Stimulated activated CD4-positive, alpha-beta T cell treated with anti-CD3 and anti-CD28 coated beads, TNF-alpha, amount 100 ng/mL, for 4 hours (primary cell): ENCODE data around the gene PTPRK.
"Not testable (repeated sequence)": the region's sequence is repeated elsewhere in the genome, so short reads cannot be mapped to it uniquely, and the experiment has no call there.

Source experiments
- DNase-seq, 3 experiments: peaks; one replicate each; pipeline ENCODE4 v3.0.0-alpha.2; 2020; ENCODE audit warnings: low read depth in 3 of 3

Gene PTPRK

DNA sequence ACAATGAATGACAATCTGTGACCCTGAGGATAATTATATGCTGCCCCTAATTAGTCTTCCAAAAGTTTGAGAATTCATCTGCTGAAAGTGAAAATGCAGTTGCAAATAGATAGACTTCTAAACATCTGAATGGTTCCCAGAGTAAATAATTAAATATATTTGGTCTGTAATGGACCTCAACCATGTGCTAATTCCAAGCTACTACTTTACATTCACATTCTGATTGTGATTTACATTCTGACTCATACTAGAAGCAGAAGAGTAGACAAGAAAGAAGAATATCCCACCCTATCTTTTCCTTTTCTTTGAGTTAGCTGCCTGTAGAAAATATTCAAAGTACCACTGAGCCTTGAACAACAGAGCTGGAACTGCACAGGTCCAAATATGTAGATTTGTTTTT, 80.8 kb downstream of the PTPRK start:
- no peak for DNase-seq

DNA sequence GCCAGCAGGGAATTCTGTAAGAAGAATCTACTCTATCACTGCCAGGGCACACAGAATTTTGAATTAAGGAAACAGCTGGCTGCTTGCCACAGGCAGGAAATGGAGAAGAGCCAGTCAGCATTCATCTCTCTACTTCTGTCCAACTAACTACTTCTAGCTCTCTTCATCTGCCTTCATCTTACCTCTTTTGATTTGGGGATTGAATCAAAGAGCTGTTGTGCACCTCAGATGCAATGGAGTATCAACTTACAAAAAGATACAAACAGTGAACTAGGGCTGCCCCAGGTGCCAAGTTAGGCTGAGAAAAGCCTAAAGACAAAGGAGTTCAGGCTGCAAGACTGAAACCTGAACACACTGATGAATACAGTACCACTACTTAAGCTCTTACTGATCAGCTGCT, 82.0 kb downstream of the PTPRK start:
- no peak for DNase-seq

DNA sequence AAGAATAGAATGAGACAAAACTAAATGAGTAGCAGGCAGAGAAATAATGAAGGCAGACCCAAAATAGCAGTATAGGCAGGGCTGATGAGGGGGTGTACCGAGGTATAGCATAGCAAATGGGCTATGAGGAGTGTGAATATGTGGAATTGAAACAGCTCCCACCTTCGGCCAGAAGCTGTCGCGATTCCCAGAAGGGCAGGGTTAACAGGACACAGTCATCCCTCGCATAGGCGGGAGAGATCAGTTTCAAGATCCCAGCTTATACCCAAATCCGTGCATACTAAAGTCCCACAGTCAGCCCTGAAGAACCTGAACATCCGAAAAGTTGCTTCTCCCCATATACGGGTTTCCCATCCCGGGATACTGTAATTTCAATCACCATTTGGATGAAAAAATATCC, 82.7 kb downstream of the PTPRK start:
- DNase-seq, result no peak

DNA sequence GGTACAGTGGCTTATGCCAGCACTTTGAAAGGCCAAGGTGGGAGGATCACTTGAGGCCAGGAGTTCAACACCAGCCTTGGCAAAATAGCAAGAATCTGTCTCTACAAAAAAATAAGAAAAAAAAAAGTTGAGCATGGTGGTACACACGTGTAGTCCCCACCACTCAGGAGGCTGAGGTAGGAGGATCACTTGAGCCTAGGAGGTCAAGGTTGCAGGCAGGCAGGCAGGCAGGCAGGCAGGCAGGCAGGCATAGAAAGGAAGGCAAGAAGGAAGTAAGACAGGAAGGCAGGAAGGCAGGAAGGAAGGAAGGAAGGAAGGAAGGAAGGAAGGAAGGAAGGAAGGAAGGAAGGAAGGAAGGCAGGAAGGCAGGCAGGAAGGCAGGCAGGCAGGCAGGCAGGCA, 85.6 kb downstream of the PTPRK start:
- not testable (repeated sequence) for DNase-seq

DNA sequence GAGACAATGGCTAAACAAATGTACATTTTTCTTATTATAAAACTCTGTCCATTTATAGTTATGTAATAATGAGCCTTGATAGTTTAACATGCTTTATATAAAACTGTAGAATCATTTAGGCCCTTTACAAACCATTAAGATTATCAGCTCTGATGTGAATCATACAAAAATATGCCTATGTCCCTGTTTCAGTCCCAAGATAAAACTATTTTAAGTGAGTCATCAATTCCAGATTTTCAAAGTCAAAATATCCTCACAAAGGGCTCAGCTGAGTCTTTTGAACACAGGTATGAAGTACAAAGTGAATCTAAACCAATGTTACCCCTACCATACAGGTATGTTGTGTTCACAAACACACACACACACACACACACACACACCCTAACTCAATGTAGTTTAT, 88.0 kb downstream of the PTPRK start:
- DNase-seq, result no peak

DNA sequence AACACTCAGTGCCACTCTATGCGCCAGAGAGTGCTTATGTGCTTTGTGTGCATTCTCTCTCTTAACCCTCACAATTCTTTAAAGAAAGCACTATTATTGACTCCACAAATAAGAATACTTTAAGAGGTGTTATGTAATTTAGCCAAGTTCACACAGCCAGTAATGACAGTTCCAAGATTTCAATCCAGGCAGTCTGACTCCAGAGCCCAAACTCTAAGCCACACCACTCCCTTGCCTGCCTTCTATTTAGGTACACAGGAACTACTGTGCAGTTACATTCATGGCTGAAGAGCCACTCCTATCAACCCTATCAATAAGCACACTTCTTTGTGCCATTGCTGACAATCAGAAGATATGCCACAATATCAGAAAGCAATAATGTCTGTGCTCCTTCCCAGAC, 93.3 kb downstream of the PTPRK start:
- no peak for DNase-seq

DNA sequence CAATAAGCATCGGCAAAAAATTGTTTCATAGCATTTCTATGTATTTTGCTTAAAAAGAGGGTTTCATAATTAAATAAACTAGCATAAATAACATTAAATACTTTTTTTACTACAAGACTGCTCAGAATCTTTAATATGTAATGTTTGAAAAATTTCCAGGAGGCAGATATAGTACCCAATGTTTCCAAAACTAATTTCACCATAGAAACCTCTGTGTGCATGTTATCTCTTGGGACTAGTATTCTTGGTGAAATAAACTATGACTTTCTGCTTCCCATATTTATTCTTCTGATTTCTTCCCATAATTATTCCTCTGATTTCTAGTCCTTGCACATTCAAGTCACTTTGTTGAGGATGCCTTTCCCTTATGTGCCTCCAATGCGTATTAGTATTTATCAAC, 94.5 kb downstream of the PTPRK start:
- no peak for DNase-seq

DNA sequence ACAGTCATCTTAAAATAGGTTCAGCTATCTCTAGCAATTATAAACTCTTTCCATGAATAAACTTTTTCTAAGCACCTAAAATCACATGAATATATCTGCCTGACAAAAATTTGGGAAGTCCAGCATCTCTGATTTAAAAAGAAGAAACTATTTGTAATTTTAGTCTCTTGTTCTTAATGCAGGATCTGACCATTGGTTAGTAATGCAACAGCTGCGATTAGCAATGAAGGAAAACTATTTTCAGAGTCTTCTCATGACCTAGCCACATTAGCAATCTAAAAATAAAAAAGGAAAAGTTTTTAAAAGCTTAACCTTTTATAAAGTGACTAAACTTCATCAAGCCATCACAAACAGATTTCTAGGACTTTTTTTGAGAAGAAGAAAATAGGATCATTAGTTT, 97.5 kb downstream of the PTPRK start:
- DNase-seq, result no peak

DNA sequence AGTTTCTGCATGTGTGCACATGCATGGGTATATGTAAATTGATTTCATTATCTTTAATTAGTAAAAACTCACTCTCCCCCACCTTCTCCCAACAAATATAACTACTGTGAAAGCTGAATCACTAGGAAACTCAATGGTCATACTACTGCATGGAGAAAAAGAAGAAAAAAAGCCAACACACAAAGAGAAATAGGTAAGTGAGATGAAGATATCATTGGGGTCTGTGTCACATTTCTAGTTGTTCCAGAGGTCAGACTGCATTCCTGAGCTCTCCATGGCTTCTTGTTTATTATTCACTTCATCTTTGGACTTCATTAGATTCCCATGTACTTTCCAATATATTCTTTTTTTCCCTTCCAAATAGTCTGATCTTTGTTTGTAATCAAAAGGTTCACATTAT, 98.2 kb downstream of the PTPRK start:
- DNase-seq, result no peak

DNA sequence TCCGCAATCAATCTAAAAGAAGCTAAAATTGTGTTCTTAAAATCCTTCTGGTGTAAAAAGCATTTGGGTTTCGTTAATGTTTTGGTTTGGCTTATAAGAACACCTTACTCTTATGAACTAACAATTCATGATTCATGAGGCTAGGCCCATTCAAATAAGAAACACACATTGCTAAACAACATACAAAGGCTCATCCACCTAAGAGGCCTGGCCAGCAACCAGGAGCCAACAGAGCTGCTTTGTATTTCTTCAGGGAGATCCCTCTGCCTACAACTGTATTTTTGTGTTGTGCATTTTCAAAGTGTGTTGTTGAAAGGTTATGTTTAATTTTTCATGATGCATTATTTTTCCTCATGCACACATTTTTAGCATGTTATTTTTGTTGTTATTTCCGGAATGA, 98.6 kb downstream of the PTPRK start:
- DNase-seq, result no peak

DNA sequence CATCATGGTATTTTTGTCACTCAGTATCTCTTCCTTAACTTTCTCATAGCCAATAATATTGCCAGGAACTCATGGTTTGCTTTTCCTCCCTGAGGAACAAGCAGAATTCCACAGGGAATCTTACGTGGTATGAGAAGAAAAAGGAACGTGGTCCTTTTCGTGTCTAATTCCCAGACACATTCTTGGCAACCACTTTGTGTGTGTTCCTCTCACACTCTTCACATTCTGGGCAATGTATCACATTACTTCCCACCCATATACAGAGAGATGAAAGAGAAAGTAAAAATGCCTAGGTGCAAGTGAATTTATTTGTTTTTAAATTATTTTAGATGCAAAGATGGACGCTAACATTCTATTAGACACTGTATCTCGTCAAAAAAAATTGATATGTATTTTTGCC, 102.7 kb downstream of the PTPRK start:
- DNase-seq, result no peak

DNA sequence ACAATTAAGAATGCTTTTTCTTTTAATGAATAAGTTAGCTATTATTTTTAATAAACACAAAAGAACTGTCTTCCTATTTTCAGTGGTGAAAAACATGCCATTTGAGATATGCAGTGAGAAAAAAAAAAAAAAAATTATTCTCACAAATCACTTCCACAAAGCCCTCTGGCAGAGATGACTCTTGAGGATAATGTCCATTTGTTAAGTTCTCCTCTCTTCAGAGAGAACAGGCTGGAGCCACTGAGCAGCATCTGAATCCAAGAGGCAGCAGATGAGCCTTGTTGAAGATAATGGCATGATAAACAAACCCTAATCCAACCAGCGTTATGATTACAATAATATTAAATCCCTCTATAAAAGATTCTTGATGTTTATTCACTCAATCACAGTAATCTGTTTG, 105.0 kb downstream of the PTPRK start:
- no peak for DNase-seq

DNA sequence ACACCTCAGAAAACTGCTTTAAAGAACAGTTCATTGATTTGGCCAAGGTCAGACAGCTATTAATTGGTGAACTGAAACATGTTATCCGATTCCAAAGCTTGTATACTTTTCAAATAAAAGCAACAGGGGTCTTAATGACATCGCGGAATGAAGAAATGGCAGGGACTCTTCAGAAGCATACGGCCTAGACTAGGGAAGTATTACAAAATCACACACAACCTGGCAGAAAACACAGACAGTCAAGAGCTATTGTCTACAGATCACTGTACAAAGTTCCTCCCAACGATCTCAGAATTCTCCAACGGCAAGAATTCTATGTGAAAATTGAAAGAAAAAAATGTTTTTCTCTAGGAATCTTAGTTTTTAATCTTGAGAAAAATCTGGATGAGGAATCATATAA, 105.5 kb downstream of the PTPRK start:
- DNase-seq, result no peak

DNA sequence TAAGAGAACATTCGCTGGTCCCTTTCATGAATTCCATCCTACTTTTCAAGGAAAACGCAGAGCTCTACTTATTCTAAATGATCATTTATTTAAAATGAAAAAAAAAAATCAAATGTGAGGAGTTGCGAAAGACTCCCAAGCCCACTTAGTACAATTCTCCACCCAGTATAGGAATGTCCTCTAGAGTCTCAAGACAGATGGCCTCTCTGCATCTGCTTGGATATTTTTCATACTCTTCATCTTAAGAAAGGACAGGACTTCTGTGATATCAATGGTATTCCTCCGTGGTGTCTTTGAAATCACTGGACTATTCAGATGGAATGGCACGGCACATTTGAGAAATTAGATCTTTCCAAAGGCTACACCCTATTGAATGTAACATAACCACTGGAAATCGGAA, 107.1 kb downstream of the PTPRK start:
- DNase-seq, result no peak

DNA sequence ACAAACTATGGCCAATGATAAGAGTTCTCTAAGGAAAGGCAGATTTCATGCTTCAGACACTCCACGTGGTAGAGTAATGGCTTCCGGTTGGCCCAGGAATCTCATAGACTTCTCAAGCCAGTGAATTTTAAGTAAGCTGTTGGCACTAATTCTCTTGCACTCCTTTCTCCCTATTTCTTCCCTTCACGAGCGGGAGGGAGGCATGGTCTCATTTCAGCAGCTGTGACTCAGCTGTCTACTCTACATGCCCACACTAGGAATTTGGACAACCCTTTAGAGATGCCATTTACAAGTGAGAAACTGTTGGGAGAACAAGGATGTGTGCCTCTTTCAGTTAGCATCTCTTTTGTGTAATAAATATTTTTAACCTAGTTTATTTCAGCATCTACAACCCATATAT, 107.7 kb downstream of the PTPRK start:
- DNase-seq, result no peak

DNA sequence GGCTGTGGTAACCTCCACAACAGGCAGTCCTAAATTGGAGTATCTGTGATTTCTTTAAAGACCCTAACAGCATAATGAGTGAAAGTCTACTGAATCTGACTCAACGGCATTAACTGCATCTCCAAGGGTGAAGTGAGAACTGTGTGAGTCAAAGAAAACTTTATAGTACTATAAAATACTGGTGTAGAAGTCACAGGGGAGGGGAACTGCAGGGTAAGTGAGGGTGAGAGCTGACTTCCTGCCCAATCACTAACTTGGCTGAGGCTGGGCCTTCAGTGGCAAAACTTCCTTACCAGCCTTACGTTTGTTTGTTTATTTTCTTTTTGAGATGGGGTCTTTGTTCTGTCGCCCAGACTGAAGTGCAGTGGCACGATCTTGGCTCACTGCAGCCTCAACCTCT, 109.8 kb downstream of the PTPRK start:
- DNase-seq, result no peak

DNA sequence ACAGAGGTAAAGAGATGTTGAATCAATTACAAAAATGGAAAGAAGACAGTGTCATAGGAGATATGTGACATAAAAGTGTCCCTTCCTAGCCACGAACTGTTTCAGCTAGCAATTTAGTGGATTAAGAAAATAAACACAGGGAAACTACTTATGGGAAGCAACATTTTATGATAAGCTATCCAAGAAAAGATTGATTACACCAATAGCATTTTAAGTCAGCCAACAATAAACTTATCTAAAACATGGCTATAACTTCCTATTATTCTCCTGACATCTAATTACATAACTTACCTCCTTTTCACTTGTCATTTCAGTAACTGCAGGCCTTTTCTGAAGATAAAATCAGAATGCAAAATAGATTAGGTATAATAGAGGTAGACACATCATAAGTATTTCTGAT, 111.4 kb downstream of the PTPRK start:
- no peak for DNase-seq

DNA sequence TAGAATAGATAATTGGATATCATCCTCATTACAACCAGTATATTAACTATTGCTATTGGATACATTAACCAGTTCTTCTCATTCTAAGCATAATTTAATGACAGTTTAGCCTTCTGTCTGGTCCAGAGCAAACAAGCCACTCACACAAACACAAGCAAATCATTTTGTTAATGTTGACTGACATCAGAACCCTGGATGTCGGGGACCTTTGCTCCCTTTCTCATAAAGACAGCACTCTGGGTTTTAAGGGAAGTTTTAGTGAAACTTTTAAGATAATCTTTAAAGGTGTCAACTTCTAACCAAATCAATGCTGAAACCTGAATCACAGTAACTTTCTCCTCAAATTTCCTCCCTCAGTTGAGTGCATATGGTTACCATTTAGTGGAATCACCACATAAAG, 113.9 kb downstream of the PTPRK start:
- DNase-seq, result no peak

DNA sequence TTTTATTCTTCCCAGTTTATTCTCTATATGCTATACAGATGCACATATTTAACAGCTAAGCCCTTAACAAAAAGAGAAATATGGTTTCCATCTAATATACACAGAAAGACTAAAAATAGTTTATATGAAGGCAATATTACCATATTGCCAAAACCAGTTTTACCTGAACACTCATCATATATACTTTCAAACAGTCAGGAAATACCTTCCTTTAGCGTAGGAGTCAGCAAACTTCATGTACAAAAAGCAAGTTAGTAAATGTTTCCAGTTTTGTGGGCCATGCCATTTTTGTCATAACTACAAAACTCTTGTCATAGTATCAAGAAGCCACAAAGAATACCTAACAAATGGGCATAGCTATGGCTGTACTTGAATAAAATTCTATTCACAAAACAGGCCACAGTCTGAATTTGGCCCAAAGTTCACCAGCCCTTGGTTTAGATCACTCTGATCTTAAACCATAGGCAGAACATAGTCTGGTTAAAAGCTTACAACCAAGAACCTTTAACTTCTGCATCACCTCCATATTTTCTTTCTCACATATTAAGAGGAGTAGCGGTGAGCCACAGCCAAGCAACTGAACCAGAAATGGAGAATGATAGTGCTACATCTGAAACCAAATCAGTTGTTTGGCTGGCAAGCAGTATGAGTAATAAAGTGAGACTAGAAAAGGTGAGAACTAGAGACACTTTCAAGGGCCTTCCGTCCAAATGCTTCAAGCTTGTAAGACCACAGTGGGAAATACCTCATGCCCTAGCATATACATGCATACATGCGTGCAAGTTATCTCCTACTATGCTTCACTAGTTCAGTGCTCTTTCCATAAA, 116.6 kb downstream of the PTPRK start:
- DNase-seq, result no peak

DNA sequence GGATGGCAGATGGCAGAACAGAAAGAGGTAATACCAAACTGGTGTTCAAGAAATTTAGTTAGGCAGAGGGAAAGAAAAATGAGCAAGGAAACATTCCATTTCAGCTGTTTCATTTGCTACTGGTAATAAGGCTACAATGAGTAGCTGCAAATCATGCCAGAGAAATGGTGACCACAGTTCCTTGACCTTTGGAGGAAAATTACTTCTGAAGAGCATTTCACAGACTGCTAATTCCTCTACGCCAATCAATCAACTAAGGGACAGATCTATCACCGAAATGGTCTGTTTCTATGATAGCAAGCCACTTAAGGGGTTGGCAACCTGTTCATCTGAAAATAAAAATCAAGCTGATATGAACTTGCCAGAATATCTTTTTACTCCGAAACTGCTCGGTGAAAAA, 119.5 kb downstream of the PTPRK start:
- DNase-seq, result no peak

DNA sequence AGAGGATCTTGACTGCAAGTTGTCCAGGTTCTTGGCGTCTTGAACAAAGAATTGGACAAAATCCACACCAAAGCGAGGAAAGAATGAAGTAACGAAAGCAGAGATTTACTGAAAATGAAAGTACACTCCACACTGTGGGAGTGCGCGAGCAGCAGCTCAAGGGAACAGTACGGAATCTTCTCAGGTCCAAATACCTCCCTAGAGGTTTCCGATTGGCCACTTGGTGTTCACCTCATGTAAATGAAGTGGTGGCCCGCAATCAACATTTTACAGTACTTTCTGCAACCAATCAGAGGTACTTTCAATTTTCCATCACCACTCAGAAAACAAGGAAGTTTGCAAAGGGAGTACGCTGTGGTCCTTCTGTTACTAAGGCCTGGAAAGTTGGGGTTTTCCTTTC, 122.4 kb downstream of the PTPRK start:
- no peak for DNase-seq

DNA sequence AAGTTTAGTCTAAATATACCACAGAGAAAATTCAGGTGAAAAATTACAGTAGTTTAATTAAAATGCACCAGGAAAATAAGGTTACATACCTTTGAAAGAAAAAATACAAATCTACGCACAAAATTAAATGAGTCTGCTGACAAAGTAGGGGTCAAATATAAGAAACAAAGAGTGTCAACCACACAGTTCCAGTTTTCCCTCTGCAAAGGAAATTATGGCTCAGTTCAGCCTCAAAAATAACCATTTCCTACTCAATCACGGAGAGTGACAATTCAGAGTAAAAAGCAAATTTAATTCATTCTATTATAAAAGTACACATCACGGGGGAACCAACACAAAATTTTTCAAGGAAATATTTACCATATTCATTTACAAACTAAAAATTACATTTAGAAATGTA, 124.8 kb downstream of the PTPRK start:
- no peak for DNase-seq

DNA sequence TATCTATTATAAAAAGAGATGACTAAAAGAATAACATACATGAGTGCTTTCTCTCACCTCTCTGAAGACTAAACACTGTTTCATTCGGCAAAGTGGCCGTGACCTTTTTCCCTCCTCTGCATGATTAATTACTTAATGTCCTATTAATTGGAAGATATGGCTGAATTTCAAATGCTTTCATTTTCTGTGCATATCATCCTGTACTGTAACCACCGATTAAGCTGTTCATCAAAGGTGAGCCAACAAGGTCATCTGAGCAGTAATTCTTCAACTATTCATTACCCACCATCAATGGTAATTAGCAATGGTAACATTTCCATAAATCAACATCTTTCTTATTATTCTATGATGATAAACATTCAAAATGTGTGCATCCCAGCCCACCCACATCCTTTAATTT, 125.2 kb downstream of the PTPRK start:
- no peak for DNase-seq

DNA sequence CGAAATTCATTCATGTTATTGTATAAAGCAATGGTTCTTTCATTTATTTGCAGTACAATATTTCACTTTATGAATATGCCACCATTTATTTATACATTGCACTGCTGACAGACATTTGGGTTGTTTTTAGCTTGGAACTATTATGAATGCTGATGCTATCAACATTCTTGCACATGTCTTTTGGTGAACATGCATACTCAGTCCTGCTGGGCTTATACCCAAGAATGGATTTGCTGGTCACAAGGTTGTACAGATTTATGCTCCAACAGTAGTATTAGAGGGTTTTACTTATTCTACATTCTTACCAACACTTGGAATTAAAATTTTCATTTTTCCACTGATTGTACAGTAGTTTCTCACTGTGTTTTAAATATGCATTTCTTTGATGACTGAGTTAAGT, 126.2 kb downstream of the PTPRK start:
- DNase-seq, result no peak
